ENCODE measurements around the gene SPR.

DNA sequence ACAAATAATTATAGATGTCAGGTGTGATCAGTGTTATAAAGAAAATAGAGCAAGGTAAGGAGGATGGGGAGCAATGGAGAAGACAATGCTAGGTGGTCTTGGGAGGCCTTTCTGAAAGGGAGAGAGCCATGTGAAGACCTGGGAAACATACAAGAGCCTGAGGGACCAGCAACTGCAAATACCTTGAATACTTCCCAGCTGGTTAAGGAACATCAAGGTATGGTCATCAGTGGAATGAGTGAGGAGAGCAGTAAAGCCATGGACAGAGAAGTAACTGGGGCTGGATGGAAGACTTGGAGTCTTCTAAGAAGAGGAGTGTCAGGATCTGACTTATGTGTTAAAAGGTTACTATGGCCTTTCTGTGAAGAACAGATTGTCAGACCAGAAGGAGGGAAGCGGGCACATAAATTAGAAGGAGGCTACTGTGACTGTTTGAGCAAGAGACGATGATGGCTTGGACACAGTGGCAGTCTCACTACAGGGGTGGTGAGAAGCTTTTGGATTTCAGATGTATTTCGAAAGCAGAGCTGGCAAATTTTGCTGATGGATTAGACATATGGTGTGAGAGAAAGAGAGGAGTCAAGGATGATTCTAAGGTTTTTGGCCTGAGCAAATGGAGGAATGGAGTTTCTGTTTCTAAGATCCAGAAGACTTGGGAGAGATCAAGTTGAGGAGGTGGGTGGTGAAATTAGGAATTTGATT lies 38.6 kb upstream of the SPR start:
- TF ChIP-seq, protein P1, sequence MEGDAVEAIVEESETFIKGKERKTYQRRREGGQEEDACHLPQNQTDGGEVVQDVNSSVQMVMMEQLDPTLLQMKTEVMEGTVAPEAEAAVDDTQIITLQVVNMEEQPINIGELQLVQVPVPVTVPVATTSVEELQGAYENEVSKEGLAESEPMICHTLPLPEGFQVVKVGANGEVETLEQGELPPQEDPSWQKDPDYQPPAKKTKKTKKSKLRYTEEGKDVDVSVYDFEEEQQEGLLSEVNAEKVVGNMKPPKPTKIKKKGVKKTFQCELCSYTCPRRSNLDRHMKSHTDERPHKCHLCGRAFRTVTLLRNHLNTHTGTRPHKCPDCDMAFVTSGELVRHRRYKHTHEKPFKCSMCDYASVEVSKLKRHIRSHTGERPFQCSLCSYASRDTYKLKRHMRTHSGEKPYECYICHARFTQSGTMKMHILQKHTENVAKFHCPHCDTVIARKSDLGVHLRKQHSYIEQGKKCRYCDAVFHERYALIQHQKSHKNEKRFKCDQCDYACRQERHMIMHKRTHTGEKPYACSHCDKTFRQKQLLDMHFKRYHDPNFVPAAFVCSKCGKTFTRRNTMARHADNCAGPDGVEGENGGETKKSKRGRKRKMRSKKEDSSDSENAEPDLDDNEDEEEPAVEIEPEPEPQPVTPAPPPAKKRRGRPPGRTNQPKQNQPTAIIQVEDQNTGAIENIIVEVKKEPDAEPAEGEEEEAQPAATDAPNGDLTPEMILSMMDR (IDR thresholded peaks at IDR 0.05 in 2 of 3, conservative IDR thresholded peaks at IDR 0.05 in 1 of 3; ENCODE audit: insufficient read depth in 2 of 3, low read depth in 1 of 3, low read length in 3 of 3) = no peak
- TF ChIP-seq, protein P2, sequence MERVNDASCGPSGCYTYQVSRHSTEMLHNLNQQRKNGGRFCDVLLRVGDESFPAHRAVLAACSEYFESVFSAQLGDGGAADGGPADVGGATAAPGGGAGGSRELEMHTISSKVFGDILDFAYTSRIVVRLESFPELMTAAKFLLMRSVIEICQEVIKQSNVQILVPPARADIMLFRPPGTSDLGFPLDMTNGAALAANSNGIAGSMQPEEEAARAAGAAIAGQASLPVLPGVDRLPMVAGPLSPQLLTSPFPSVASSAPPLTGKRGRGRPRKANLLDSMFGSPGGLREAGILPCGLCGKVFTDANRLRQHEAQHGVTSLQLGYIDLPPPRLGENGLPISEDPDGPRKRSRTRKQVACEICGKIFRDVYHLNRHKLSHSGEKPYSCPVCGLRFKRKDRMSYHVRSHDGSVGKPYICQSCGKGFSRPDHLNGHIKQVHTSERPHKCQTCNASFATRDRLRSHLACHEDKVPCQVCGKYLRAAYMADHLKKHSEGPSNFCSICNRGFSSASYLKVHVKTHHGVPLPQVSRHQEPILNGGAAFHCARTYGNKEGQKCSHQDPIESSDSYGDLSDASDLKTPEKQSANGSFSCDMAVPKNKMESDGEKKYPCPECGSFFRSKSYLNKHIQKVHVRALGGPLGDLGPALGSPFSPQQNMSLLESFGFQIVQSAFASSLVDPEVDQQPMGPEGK (CRISPR knock-in tag; IDR thresholded peaks at IDR 0.05; ENCODE audit: borderline replicate concordance) = no peak
- TF ChIP-seq GABPB1 (CRISPR knock-in tag; IDR thresholded peaks at IDR 0.05) (no peak), TEAD4 (IDR thresholded peaks at IDR 0.05; ENCODE audit: low read length) (no peak), TEAD4 (CRISPR knock-in tag; IDR thresholded peaks at IDR 0.05; ENCODE audit: borderline replicate concordance) (no peak)
- TF ChIP-seq, protein P3, sequence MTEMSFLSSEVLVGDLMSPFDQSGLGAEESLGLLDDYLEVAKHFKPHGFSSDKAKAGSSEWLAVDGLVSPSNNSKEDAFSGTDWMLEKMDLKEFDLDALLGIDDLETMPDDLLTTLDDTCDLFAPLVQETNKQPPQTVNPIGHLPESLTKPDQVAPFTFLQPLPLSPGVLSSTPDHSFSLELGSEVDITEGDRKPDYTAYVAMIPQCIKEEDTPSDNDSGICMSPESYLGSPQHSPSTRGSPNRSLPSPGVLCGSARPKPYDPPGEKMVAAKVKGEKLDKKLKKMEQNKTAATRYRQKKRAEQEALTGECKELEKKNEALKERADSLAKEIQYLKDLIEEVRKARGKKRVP (CRISPR knock-in tag; IDR thresholded peaks at IDR 0.05) = no peak

Data from K562 (cell line).